ENCODE data around the gene IL10RA.
"Not testable (repeated sequence)": the region's sequence is repeated elsewhere in the genome, so short reads cannot be mapped to it uniquely, and the experiment has no call there.

- TF ChIP-seq FOSL1 (IDR thresholded peaks at IDR 0.05; ENCODE audit: low read depth); CTCF (IDR thresholded peaks at IDR 0.05 in 2 of 3, conservative IDR thresholded peaks at IDR 0.05 in 1 of 3; ENCODE audit: borderline replicate concordance in 1 of 3, insufficient read depth in 1 of 3, low read depth in 2 of 3, low read length in 2 of 3): not testable (repeated sequence)
Measured at GRCh38 chr11:118007563-118008270, 21.5 kb downstream of the IL10RA start.

Measured in HCT116 (cell line).